ENCODE results near the gene ECE1.

Gene ECE1

DNA sequence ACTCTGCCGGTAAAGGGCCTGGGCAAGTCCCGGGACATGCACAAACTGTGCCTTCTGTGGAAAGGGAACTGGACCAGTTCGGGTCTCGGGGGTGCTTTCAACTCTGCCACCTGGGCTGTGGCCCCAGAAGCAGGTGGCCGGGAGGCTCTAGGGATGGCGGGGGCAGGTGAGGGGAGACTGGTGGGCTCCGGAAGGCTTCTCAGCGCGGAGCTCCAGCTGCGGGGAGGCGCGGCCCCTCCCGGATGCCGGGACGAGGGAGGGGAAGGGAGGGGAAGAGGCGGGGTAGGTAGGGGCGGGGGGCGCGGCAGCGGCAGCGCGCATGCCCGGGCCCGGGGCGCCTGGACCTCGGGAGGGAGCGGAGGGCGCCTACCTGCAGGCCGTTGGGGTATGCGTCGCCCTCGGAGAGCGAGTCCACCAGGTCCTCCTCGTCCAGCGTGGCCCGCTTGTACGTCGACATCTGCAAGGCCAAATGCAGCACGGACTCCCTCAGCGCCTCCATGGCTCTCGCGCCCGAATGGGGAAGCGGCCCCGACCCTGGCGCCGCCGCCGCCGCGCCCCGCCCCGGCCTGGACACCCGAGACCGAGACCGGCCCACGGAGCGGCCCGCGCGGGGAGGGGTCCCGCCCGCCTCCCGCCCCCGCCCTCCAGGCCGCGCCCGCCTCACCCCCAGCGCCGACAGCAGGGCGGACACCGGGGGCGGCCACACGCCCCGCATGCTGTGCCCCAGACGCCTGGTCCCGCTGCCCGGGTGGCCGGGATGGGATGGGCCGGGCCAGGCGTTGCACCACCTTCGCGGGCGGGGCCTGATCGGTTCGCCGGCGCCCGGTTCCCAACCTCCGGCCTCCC is at the start of gene ECE1:
TSS of gene ECE1 (minus strand) at position 764 of the 846 bp plus-strand sequence. CDS start at position 715, 49 bp downstream.
- H3K27me3 ChIP-seq (ENCODE audit: insufficient read depth, low read length) = no peaks in the 10 kb centered on the region
- no peaks in the 10 kb centered on the region for H4K20me1 ChIP-seq (ENCODE audit: insufficient read depth, low read length)
- H3K4me1 ChIP-seq (ENCODE audit: insufficient read depth, low read length, severe bottlenecking) = peaks cover 50% of the 10 kb centered on the region
- H3K27ac ChIP-seq (ENCODE audit: low read depth, low read length, poor library complexity, severe bottlenecking) = no peak within 1 kb of the TSS
- H2AFZ ChIP-seq (ENCODE audit: low read length) = no peak within 1 kb of the TSS
- H3K4me2 ChIP-seq (ENCODE audit: low read length) = peak within 1 kb of the TSS; percentile 63
- no peaks in the 10 kb centered on the region for H3K9me2 ChIP-seq (ENCODE audit: low read depth, low read length)
- no peaks in the 10 kb centered on the region for H3K36me3 ChIP-seq (ENCODE audit: insufficient read depth, low read length)
- H3F3A ChIP-seq (ENCODE audit: insufficient read depth, low read length) = peaks cover 11% of the 10 kb centered on the region; the same call in 1 of the 2 replicates
- TF ChIP-seq EZH2 (IDR thresholded peaks at IDR 0.05; ENCODE audit: borderline replicate concordance, low read length) = no peak
- TF ChIP-seq, protein P1, sequence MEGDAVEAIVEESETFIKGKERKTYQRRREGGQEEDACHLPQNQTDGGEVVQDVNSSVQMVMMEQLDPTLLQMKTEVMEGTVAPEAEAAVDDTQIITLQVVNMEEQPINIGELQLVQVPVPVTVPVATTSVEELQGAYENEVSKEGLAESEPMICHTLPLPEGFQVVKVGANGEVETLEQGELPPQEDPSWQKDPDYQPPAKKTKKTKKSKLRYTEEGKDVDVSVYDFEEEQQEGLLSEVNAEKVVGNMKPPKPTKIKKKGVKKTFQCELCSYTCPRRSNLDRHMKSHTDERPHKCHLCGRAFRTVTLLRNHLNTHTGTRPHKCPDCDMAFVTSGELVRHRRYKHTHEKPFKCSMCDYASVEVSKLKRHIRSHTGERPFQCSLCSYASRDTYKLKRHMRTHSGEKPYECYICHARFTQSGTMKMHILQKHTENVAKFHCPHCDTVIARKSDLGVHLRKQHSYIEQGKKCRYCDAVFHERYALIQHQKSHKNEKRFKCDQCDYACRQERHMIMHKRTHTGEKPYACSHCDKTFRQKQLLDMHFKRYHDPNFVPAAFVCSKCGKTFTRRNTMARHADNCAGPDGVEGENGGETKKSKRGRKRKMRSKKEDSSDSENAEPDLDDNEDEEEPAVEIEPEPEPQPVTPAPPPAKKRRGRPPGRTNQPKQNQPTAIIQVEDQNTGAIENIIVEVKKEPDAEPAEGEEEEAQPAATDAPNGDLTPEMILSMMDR (IDR thresholded peaks at IDR 0.05; ENCODE audit: low read length) = no peak
- H3K9me3 ChIP-seq (ENCODE audit: low read length) = no peaks in the 10 kb centered on the region
- H3K79me2 ChIP-seq (ENCODE audit: insufficient read depth, low read length) = no peaks in the 10 kb centered on the region
- peak within 1 kb of the TSS; percentile 53 for H3K4me3 ChIP-seq (ENCODE audit: low read depth, low read length, poor library complexity, severe bottlenecking)
- H3K9ac ChIP-seq (ENCODE audit: low read length) = peak within 1 kb of the TSS; percentile 18; the same call in 1 of the 2 replicates

DNA sequence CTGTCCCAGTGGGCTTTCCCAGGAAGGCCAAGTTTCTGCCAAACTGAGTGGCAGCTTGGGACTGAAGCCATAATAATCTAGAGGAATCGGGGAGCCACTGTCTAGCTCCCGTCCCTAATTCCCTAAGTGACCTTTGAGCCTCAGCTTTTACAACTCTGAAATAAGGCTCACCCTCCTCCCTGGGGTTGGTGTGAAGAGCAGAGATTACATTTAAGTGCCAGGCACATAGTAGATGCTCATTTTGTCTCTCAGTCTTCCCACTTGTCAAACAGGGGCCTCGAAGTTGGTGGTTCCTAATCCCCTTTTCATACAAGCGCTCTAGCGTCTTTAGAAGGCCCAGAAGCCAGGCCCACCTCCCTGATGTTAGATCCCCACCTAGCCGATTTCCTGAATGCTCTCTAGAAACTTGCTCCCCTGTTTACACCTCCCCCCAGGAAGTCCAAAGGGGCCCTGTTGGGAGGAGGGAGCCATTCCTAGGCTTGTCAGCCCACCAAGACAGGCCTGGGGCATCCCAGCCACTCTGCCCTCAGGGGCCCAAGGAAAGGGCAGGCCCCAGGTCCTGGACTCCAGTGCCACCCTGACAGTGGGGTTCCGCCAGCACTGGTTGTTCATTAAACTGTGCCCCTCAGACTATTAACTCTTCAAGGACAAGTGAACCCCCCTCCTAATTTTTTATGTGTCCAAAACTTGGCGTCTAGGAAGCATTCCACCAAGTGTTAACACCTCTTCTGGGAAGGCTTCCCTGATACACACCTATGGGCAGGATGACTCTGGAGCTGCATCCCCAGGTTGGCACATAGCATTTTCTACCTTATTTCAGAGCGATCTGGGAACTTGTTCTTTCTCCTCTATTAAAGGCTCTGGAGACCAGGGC is 49.3 kb upstream of the ECE1 start:
- no peaks in the 10 kb centered on the region for H3K36me3 ChIP-seq (ENCODE audit: insufficient read depth, low read length)
- no peak overlapping the region for H2AFZ ChIP-seq (ENCODE audit: low read length)
- no peaks in the 10 kb centered on the region for H4K20me1 ChIP-seq (ENCODE audit: insufficient read depth, low read length)
- H3K9me3 ChIP-seq (ENCODE audit: low read length) = no peaks in the 10 kb centered on the region
- no peak for TF ChIP-seq EZH2 (IDR thresholded peaks at IDR 0.05; ENCODE audit: borderline replicate concordance, low read length)
- TF ChIP-seq, protein P1 (IDR thresholded peaks at IDR 0.05; ENCODE audit: low read length) = no peak
- no peak overlapping the region for H3K4me3 ChIP-seq (ENCODE audit: low read depth, low read length, poor library complexity, severe bottlenecking)
- H3K9me2 ChIP-seq (ENCODE audit: low read depth, low read length) = no peaks in the 10 kb centered on the region
- H3K79me2 ChIP-seq (ENCODE audit: insufficient read depth, low read length) = no peaks in the 10 kb centered on the region
- no peaks in the 10 kb centered on the region for H3F3A ChIP-seq (ENCODE audit: insufficient read depth, low read length)
- H3K27me3 ChIP-seq (ENCODE audit: insufficient read depth, low read length) = no peaks in the 10 kb centered on the region; the same call in 1 of the 2 replicates
- H3K27ac ChIP-seq (ENCODE audit: low read depth, low read length, poor library complexity, severe bottlenecking) = no peak overlapping the region
- H3K9ac ChIP-seq (ENCODE audit: low read length) = no peak overlapping the region
- H3K4me1 ChIP-seq (ENCODE audit: insufficient read depth, low read length, severe bottlenecking) = peaks cover 82% of the 10 kb centered on the region
- H3K4me2 ChIP-seq (ENCODE audit: low read length) = no peak overlapping the region

DNA sequence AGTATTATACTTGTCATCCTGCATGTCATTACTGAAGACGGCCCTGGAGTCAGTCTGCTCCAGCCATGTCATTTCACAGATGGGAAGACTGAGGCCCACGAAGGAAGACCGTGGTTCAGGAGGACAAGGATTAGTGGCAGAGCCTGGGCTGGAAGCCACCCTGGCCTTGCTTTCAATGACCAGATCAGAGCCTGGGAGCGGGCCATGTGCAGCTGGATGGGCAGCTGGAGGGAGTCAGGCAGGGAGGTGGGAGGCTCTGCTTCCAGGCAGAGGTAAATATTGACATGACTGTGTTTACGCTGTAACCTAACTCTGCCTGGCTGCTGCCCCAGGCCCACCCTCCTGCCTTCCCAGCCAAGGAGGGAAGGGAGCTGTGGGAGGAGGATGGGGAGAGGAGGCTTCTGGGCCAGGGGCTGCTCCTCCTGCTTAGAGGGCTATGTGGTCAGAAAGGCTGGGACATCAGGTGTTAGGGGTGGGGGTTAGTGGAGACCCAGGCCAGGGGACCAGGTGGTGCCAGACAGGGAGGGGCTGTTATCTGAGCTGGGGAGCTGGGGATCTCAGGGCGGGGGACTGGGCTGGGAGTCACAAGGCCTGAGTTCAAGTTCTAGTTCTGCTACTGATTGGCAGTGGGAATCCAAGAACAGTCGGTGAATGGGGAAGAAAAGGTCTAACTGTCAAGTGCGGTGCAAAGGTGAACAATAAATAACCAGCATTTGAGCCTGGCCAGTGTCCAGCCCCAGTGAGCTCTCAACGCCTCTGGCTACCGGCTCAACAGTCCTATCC is 48.5 kb upstream of the ECE1 start:
- Histone ChIP-seq H3K4me3 (ENCODE audit: low read depth, low read length, poor library complexity, severe bottlenecking) (no peak overlapping the region), H3K9me3 (ENCODE audit: low read length) (no peaks in the 10 kb centered on the region), H3K36me3 (ENCODE audit: insufficient read depth, low read length) (no peaks in the 10 kb centered on the region), H3K27me3 (ENCODE audit: insufficient read depth, low read length) (no peaks in the 10 kb centered on the region; the same call in 1 of the 2 replicates), H3K9me2 (ENCODE audit: low read depth, low read length) (no peaks in the 10 kb centered on the region), H3K79me2 (ENCODE audit: insufficient read depth, low read length) (no peaks in the 10 kb centered on the region), H3K4me2 (ENCODE audit: low read length) (no peak overlapping the region), H3F3A (ENCODE audit: insufficient read depth, low read length) (no peaks in the 10 kb centered on the region), H2AFZ (ENCODE audit: low read length) (no peak overlapping the region), H3K9ac (ENCODE audit: low read length) (no peak overlapping the region), H3K27ac (ENCODE audit: low read depth, low read length, poor library complexity, severe bottlenecking) (peak overlapping the region; percentile 73), H3K4me1 (ENCODE audit: insufficient read depth, low read length, severe bottlenecking) (peaks cover 82% of the 10 kb centered on the region), H4K20me1 (ENCODE audit: insufficient read depth, low read length) (no peaks in the 10 kb centered on the region)
- TF ChIP-seq, protein P1 (IDR thresholded peaks at IDR 0.05; ENCODE audit: low read length) = no peak
- TF ChIP-seq EZH2 (IDR thresholded peaks at IDR 0.05; ENCODE audit: borderline replicate concordance, low read length) = no peak
